A549 (cell line): ENCODE data around the gene GAMT. TPM values are rescaled to one million over a fixed set of nuclear protein-coding genes. Genes with fewer than 3 reads are reported as not detected.

ENCODE experiments used
- ATAC-seq, 2 experiments: fragments of 200-7000 bp in 1 of 2; fragments of >200 bp in 1 of 2; cut with Nextera tagmentation in 1 of 2; cut with Tn5 transposase in 1 of 2; 3 replicates each; pipeline versions ENCODE4 v1.8.0 to v1.9.1; 2018 to 2020; ENCODE audit warnings: mild to moderate bottlenecking in 1 of 2, moderate library complexity in 1 of 2
- CTCF ChIA-PET: fragments of 300-600 bp; sonication (Branson Sonifier 250); formaldehyde crosslinking; extraction: SDS; loops from one replicate; lab custom pipeline; 2021; ENCODE audit warnings: antibody characterized with exemption, inconsistent platforms; lab: Yijun Ruan, JAX
- POLR2A ChIA-PET: fragments of 350-600 bp; formaldehyde crosslinking; extraction: SDS; loops from one replicate; lab custom pipeline; 2021; ENCODE audit warnings: antibody characterized with exemption, inconsistent platforms; lab: Yijun Ruan, JAX
- DNase-seq, 2 experiments: peaks; one replicate each; pipeline versions ENCODE4 v3.0.0 to v3.0.0-alpha.2; 2011 to 2016; ENCODE audit warnings: low read depth in 1 of 2, low spot score in 1 of 2
- FAIRE-seq: peaks from 2 replicates; lab custom pipeline; 2011; peaks lifted over from hg19 to GRCh38; lab: Jason Lieb, UNC
- H3K27ac ChIP-seq, 2 experiments: fragments of >200 bp; sonication (Bioruptor Twin); formaldehyde crosslinking; 3 replicates each; pipeline ENCODE4 v1.5.1; 2016 to 2017
- H3K4me1 ChIP-seq: fragments of >200 bp; sonication (Bioruptor Twin); formaldehyde crosslinking; 3 replicates; pipeline ENCODE4 v1.6.1; 2016
- H3K4me2 ChIP-seq: fragments of >200 bp; sonication (Bioruptor Twin); formaldehyde crosslinking; 3 replicates; pipeline ENCODE4 v1.6.1; 2016
- H3K4me3 ChIP-seq: fragments of >200 bp; sonication (Bioruptor Twin); formaldehyde crosslinking; 3 replicates; pipeline ENCODE4 v1.5.1; 2016
- H3K9me3 ChIP-seq: fragments of >200 bp; sonication (Bioruptor Twin); formaldehyde crosslinking; 3 replicates; pipeline ENCODE4 v1.6.1; 2016
- BHLHE40 ChIP-seq: IDR thresholded peaks from 2 replicates; pipeline ENCODE4 v1.6.1; 2012; ENCODE audit warnings: low read depth, low read length, inconsistent platforms
- CBX2 ChIP-seq: fragments of 200-600 bp; sonication (generic); IDR thresholded peaks from 2 replicates; pipeline ENCODE4 v1.6.1; 2016; ENCODE audit warnings: low read depth, mild to moderate bottlenecking, borderline replicate concordance
- CHD2 ChIP-seq: fragments of 150-350 bp; IDR thresholded peaks from 2 replicates; pipeline ENCODE4 v1.6.1; 2014; ENCODE audit warnings: low read length; ENCODE audit not compliant: partially characterized antibody
- CHD4 ChIP-seq: fragments of 200-600 bp; sonication (generic); IDR thresholded peaks from 2 replicates; pipeline ENCODE4 v1.6.1; 2016; ENCODE audit warnings: antibody characterized with exemption, mild to moderate bottlenecking, borderline replicate concordance
- EHF ChIP-seq: fragments of 250-450 bp; sonication (Bioruptor Pico); IDR thresholded peaks from 2 replicates; pipeline ENCODE4 v1.5.0; 2020; ENCODE audit warnings: mild to moderate bottlenecking
- EHMT2 ChIP-seq: fragments of 200-600 bp; sonication (generic); IDR thresholded peaks from 2 replicates; pipeline ENCODE4 v1.6.1; 2016; ENCODE audit warnings: antibody characterized with exemption, low read depth, mild to moderate bottlenecking, moderate library complexity
- FOSL2 ChIP-seq, 2 experiments: fragments of 450-650 bp in 1 of 2; fragments of >200 bp in 1 of 2; sonication (Bioruptor Twin) in 1 of 2; formaldehyde crosslinking; IDR thresholded peaks; 2 replicates each; pipeline versions ENCODE4 v1.5.0 to v1.6.1; 2016 to 2020; ENCODE audit warnings: mild to moderate bottlenecking in 1 of 2, moderate library complexity in 1 of 2
- GATA3 ChIP-seq: IDR thresholded peaks from 2 replicates; pipeline ENCODE4 v1.6.1; 2012; ENCODE audit warnings: borderline replicate concordance
- HEYL ChIP-seq: fragments of 250-450 bp; sonication (Bioruptor Pico); IDR thresholded peaks from 2 replicates; pipeline ENCODE4 v1.8.0; 2021; ENCODE audit warnings: mild to moderate bottlenecking, moderate library complexity
- HOXA7 ChIP-seq: fragments of 250-450 bp; sonication (Bioruptor Pico); IDR thresholded peaks from 2 replicates; pipeline ENCODE4 v1.5.0; 2020; ENCODE audit warnings: mild to moderate bottlenecking, moderate library complexity
- HOXB13 ChIP-seq: fragments of 250-450 bp; sonication (Bioruptor Pico); IDR thresholded peaks from 2 replicates; pipeline ENCODE4 v1.5.0; 2020; ENCODE audit warnings: low read depth, mild to moderate bottlenecking, moderate library complexity
- HOXB5 ChIP-seq: fragments of 250-450 bp; sonication (Bioruptor Pico); IDR thresholded peaks from 2 replicates; pipeline ENCODE4 v1.5.0; 2020; ENCODE audit warnings: mild to moderate bottlenecking, moderate library complexity
- JUNB ChIP-seq: fragments of >200 bp; sonication (Bioruptor Twin); formaldehyde crosslinking; IDR thresholded peaks from 2 replicates; pipeline ENCODE4 v1.6.1; 2016
- KDM1A ChIP-seq: fragments of 200-600 bp; sonication (generic); IDR thresholded peaks from 2 replicates; pipeline ENCODE4 v1.6.1; 2016; ENCODE audit warnings: low read depth, mild to moderate bottlenecking
- MAFK ChIP-seq: fragments of 450-650 bp; IDR thresholded peaks from 2 replicates; pipeline ENCODE4 v1.6.1; 2014; ENCODE audit not compliant: partially characterized antibody
- MYC ChIP-seq: IDR thresholded peaks from 2 replicates; pipeline ENCODE4 v1.6.1; 2012; ENCODE audit warnings: mild to moderate bottlenecking, inconsistent platforms, low read length, improper control_type of control experiment, borderline replicate concordance
- NR3C1 ChIP-seq: fragments of >200 bp; sonication (Bioruptor Twin); formaldehyde crosslinking; IDR thresholded peaks from 3 replicates; pipeline ENCODE4 v1.6.1; 2017
- RCOR1 ChIP-seq: fragments of 150-350 bp; IDR thresholded peaks from 2 replicates; pipeline ENCODE4 v1.6.1; 2014; ENCODE audit warnings: antibody characterized with exemption, low read length, low read depth
- RFX5 ChIP-seq: fragments of 450-650 bp; IDR thresholded peaks from 2 replicates; pipeline ENCODE4 v1.7.1; 2014; ENCODE audit warnings: antibody characterized with exemption, mild to moderate bottlenecking, moderate library complexity
- SREBF2 ChIP-seq: fragments of 450-650 bp; IDR thresholded peaks from 2 replicates; pipeline ENCODE4 v1.6.1; 2014; ENCODE audit warnings: mild to moderate bottlenecking, moderate library complexity
- ZSCAN20 ChIP-seq: fragments of 250-450 bp; sonication (Bioruptor Pico); IDR thresholded peaks from 2 replicates; pipeline ENCODE4 v1.8.0; 2022; ENCODE audit warnings: mild to moderate bottlenecking, moderate library complexity
- WGBS: methylation state at CpG from one replicate; pipeline ENCODE4 v1.1.6; 2017; ENCODE audit errors: missing lambda C conversion rate; 5-methylcytosine and 5-hydroxymethylcytosine counted together
- polyA plus RNA-seq, 4 experiments: library from polyadenylated mRNA; depleted of rRNA in 3 of 4; stranded (reverse); fragments of >200 nt; fragmentation: RNase III in 1 of 4; extraction: RNeasy Plus Mini Kit Qiagen cat#74134 plus additional on column Dnase treatment in 1 of 4; gene quantifications; 2 replicates in 3 of 4; 3 replicates in 1 of 4; pipeline ENCODE4 v1.2.3, GENCODE V29; 2011 to 2017
- TF ChIP-seq, protein P1 (sequence below): IDR thresholded peaks from 2 replicates; pipeline ENCODE4 v1.6.1; 2012
- TF ChIP-seq, protein P2 (sequence below): fragments of >200 bp; sonication (Bioruptor Twin); formaldehyde crosslinking; IDR thresholded peaks from 2 replicates; pipeline ENCODE4 v1.6.1; 2016
- TF ChIP-seq, protein P3 (sequence below): fragments of >200 bp; sonication (Bioruptor Twin); formaldehyde crosslinking; IDR thresholded peaks from 3 replicates; pipeline ENCODE4 v1.5.1; 2016
- TF ChIP-seq, protein P4 (sequence below): fragments of 150-350 bp; IDR thresholded peaks from 2 replicates; pipeline ENCODE4 v1.6.1; 2014; ENCODE audit warnings: low read depth, mild to moderate bottlenecking, low read length
- TF ChIP-seq, protein P5 (sequence below): fragments of >200 bp; sonication (Bioruptor Twin); formaldehyde crosslinking; IDR thresholded peaks from 3 replicates; pipeline ENCODE4 v1.6.1; 2016
- TF ChIP-seq, protein P6 (sequence below): fragments of 450-650 bp; IDR thresholded peaks from 2 replicates; pipeline ENCODE4 v1.6.1; 2014; ENCODE audit warnings: antibody characterized with exemption

GAMT gene
- polyA plus RNA-seq, 2 of the 4 experiments (the other 2 are of a cell fraction) = 13.6 to 26.0 TPM

DNA sequence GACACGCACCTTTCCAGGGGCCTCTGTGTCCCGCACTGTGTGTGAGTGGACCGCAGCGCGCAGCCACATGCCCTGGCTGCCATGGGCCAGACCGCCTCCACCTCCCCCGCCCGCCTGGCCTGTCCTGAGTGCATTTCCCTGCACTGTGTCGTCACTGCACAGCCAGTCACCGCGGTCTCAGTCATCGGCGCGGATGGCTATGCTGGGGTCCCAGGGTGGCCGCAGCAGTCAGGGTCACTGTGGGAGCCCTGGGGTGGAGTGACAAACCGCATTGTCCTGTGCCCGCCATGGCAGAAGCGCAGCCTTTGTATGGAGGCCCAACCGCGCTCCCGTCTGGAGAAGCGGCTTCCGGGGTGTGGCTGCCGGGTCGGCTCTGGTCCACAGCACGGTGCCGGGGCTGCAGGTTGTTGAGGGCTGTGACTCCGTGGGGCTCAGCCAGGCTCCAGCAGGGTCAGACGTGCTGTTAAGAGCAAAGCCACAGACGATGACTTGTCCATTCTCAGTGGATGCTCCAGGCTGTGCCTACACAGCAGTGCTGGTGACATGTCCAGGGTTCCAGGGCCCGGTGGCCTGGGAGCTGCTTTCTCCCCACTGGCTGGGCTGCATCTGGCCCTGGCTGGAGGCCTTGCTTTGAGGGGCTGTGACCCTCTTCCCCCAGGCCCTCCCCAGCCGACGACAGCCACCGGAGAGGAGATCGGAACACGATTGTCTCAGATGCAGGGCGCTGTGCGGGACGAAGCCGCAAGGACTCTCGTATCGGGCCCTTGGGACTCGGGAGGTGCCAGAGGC, 24.0 kb downstream of the GAMT start:
- no peak; a peak in 1 of 6 replicates for ATAC-seq
- whole genome bisulfite sequencing = 100% methylated on average over 8 of the region's 43 CpGs
- H3K4me2 ChIP-seq = no peak overlapping the region
- CTCF ChIA-PET = interaction anchor here (1.2 kb wide), 1 partner anchor 98 kb away, joined by 5 read pairs; no protein-coding TSS in a partner anchor
- no peak overlapping the region for H3K27ac ChIP-seq
- DNase-seq = no peak
- TF ChIP-seq, protein P1, sequence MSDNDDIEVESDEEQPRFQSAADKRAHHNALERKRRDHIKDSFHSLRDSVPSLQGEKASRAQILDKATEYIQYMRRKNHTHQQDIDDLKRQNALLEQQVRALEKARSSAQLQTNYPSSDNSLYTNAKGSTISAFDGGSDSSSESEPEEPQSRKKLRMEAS = no peak
- TF ChIP-seq SREBF2 = no peak
- no peak for TF ChIP-seq EHF (CRISPR knock-in tag)
- TF ChIP-seq MYC = no peak
- no peak for TF ChIP-seq MAFK
- TF ChIP-seq CBX2 = no peak
- TF ChIP-seq HOXB13 (CRISPR knock-in tag) = no peak
- no peak for FAIRE-seq
- H3K9me3 ChIP-seq = no peaks in the 10 kb centered on the region
- no peak overlapping the region for H3K4me3 ChIP-seq
- POLR2A ChIA-PET = no interaction called here
- no peaks in the 10 kb centered on the region for H3K4me1 ChIP-seq

DNA sequence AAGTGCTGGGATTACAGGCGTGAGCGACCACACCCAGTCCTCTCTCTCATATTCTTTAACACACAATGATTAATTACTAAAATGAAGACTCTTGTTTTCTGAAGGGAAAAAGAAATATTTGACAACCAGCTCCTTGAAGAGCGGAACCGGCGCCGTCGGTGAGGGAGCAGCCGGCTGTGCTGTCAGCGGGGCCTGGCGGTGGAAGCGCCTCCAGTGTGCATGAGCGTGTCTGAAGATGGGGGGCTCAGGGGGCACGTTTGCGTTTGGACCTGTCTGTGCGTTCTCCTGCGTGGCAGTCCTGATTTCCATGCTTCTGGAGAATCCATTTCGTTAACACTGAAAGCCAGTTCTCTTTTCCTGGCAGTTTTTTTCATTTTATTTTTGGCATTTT, 24.9 kb downstream of the GAMT start:
- FAIRE-seq = no peak
- no peak overlapping the region for H3K27ac ChIP-seq
- no peak overlapping the region for H3K4me2 ChIP-seq
- 90% methylated on average over 17 of the region's 17 CpGs for WGBS
- no peak for TF ChIP-seq CHD2
- no peak for TF ChIP-seq KDM1A
- TF ChIP-seq, protein P2, sequence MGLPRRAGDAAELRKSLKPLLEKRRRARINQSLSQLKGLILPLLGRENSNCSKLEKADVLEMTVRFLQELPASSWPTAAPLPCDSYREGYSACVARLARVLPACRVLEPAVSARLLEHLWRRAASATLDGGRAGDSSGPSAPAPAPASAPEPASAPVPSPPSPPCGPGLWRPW = no peak
- no peak for TF ChIP-seq NR3C1
- no peak for TF ChIP-seq JUNB
- TF ChIP-seq, protein P3, sequence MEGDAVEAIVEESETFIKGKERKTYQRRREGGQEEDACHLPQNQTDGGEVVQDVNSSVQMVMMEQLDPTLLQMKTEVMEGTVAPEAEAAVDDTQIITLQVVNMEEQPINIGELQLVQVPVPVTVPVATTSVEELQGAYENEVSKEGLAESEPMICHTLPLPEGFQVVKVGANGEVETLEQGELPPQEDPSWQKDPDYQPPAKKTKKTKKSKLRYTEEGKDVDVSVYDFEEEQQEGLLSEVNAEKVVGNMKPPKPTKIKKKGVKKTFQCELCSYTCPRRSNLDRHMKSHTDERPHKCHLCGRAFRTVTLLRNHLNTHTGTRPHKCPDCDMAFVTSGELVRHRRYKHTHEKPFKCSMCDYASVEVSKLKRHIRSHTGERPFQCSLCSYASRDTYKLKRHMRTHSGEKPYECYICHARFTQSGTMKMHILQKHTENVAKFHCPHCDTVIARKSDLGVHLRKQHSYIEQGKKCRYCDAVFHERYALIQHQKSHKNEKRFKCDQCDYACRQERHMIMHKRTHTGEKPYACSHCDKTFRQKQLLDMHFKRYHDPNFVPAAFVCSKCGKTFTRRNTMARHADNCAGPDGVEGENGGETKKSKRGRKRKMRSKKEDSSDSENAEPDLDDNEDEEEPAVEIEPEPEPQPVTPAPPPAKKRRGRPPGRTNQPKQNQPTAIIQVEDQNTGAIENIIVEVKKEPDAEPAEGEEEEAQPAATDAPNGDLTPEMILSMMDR = no peak
- TF ChIP-seq, all 56 proteins: peak for 0
- DNase-seq (no peak), ATAC-seq (no peak)
- no peaks in the 10 kb centered on the region for H3K4me1 ChIP-seq
- H3K9me3 ChIP-seq = no peaks in the 10 kb centered on the region
- ChIA-PET CTCF (interaction anchor here (1.2 kb wide), 1 partner anchor 97 kb away, joined by 5 read pairs; no protein-coding TSS in a partner anchor), POLR2A (no interaction called here)
- H3K4me3 ChIP-seq = no peak overlapping the region

DNA sequence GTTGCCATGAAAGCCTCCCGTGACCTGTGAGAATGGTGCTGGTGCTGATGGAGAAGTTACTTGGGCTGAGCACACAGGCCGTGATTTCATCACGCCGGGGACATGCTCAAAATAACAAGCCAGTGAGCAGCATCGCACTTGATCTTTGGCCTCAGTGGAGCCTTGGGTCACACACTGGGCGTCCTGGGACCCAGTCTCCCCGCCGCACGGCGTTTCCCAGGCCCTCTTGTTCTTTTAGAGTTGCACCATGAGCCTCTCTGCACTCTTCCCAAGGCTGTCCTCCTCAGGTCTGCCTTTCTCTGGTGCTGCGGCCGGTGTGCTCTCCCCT, 27.1 kb downstream of the GAMT start:
- no peaks in the 10 kb centered on the region for H3K9me3 ChIP-seq
- POLR2A ChIA-PET = no interaction called here
- no peak overlapping the region for H3K4me3 ChIP-seq
- H3K4me1 ChIP-seq = no peaks in the 10 kb centered on the region
- H3K27ac ChIP-seq = no peak overlapping the region
- no peak overlapping the region for H3K4me2 ChIP-seq
- no peak for FAIRE-seq
- DNase-seq = no peak
- no peak for ATAC-seq
- CTCF ChIA-PET = interaction anchor here (4.6 kb wide), 1 partner anchor 95 kb away, joined by 37 read pairs; no protein-coding TSS in a partner anchor
- TF ChIP-seq HEYL (no peak), BHLHE40 (no peak), CHD4 (no peak), ZSCAN20 (CRISPR knock-in tag) (no peak), JUNB (no peak), CBX2 (no peak), CHD2 (no peak), EHMT2 (no peak), KDM1A (no peak), FOSL2 (IDR thresholded peaks at IDR 0.05) (no peak), FOSL2 (CRISPR knock-in tag; IDR thresholded peaks at IDR 0.05) (no peak), HOXA7 (CRISPR knock-in tag) (no peak), RFX5 (no peak), HOXB5 (CRISPR knock-in tag) (no peak), GATA3 (no peak), RCOR1 (no peak)
- TF ChIP-seq, protein P4, sequence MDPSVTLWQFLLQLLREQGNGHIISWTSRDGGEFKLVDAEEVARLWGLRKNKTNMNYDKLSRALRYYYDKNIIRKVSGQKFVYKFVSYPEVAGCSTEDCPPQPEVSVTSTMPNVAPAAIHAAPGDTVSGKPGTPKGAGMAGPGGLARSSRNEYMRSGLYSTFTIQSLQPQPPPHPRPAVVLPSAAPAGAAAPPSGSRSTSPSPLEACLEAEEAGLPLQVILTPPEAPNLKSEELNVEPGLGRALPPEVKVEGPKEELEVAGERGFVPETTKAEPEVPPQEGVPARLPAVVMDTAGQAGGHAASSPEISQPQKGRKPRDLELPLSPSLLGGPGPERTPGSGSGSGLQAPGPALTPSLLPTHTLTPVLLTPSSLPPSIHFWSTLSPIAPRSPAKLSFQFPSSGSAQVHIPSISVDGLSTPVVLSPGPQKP = no peak
- TF ChIP-seq, protein P5, sequence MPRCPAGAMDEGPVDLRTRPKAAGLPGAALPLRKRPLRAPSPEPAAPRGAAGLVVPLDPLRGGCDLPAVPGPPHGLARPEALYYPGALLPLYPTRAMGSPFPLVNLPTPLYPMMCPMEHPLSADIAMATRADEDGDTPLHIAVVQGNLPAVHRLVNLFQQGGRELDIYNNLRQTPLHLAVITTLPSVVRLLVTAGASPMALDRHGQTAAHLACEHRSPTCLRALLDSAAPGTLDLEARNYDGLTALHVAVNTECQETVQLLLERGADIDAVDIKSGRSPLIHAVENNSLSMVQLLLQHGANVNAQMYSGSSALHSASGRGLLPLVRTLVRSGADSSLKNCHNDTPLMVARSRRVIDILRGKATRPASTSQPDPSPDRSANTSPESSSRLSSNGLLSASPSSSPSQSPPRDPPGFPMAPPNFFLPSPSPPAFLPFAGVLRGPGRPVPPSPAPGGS = no peak
- TF ChIP-seq, protein P6, sequence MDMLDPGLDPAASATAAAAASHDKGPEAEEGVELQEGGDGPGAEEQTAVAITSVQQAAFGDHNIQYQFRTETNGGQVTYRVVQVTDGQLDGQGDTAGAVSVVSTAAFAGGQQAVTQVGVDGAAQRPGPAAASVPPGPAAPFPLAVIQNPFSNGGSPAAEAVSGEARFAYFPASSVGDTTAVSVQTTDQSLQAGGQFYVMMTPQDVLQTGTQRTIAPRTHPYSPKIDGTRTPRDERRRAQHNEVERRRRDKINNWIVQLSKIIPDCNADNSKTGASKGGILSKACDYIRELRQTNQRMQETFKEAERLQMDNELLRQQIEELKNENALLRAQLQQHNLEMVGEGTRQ = no peak
- TF ChIP-seq, protein P1 = no peak
- TF ChIP-seq, all 56 proteins: peak for 0
- WGBS = 96% methylated on average over 12 of the region's 12 CpGs
